ENCODE measurements around the gene SLC43A3.

Gene SLC43A3

GRCh38 chr11:57426929-57427726 is at the start of gene SLC43A3:
SLC43A3 (minus strand) TSS chr11:57427121; CDS start chr11:57426172, 949 bp downstream.
- no peak for DNase-seq (ENCODE audit: low spot score)

- DNase-seq (ENCODE audit: low spot score), result peak; percentile 95
Measured at GRCh38 chr11:57476047-57476756, 49.3 kb upstream of the SLC43A3 start.

GRCh38 chr11:57475671-57476046 is 48.7 kb upstream of the SLC43A3 start:
- no peak for DNase-seq (ENCODE audit: low spot score)

DNA sequence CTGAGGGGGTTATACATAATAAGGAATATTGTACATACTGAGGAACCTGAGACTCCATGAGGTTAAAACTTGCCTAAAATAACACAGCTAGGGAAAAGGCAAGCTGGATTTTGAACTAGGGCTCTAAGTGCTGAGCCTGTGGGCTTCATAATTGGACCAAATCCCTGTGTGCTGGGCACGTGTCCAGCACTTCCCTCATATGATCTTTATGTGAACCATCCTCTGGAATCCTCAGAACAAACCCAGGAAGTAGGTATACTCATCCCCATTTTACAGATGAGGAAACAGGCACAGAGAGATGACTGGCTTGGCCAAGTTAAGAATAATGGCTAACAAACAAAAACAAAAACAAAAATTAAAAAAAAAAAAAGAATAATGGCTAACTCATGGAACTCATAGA is 48.3 kb upstream of the SLC43A3 start:
- no peak for DNase-seq (ENCODE audit: low spot score)

DNA sequence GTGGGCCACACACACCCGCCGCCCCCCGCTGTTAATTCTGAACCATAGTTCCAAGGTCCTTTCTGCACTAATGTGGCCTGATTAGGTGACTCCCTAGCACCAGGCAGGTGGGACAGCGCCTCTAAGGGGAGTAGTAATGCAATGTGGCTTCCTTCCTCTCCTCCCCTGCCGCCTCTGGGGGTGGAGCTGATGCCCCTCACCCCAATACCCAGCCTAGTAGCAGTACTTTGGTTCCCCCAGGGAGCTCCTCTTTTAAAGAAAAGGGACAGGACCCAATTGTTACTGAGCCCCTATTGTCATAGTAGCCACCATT is 47.8 kb upstream of the SLC43A3 start:
- peak; percentile 57 for DNase-seq (ENCODE audit: low spot score)

- DNase-seq (ENCODE audit: low spot score), result no peak
Measured at GRCh38 chr11:57474017-57474802, 47.3 kb upstream of the SLC43A3 start.

GRCh38 chr11:57473285-57473841 is 46.4 kb upstream of the SLC43A3 start:
- no peak for DNase-seq (ENCODE audit: low spot score)

DNA sequence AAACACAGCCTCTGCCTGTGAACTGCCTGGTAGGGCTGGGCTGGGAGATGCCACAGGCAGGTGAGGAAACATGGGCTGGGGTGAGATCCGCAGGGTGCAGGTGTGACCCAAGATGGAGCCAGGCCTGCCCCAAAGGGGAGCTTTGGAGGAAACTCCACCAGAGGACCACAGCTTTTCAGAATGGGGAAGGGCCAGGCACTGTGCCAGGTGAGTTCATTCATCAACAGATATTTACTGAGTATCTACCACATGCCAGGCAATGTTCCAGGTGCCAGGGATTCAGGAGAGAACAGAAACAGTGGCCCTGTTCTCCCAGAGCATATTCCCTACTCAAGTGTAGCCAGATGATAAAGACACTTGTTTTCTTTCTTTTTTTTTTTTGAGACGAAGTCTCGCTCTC is 44.6 kb upstream of the SLC43A3 start:
- no peak for DNase-seq (ENCODE audit: low spot score)

GRCh38 chr11:57469268-57469667 is 42.3 kb upstream of the SLC43A3 start:
- no peak for DNase-seq (ENCODE audit: low spot score)

- DNase-seq (ENCODE audit: low spot score), result peak; percentile 32
Measured at GRCh38 chr11:57468276-57468675, 41.4 kb upstream of the SLC43A3 start.

- DNase-seq (ENCODE audit: low spot score), result no peak
Measured at GRCh38 chr11:57467508-57468157, 40.7 kb upstream of the SLC43A3 start.

DNA sequence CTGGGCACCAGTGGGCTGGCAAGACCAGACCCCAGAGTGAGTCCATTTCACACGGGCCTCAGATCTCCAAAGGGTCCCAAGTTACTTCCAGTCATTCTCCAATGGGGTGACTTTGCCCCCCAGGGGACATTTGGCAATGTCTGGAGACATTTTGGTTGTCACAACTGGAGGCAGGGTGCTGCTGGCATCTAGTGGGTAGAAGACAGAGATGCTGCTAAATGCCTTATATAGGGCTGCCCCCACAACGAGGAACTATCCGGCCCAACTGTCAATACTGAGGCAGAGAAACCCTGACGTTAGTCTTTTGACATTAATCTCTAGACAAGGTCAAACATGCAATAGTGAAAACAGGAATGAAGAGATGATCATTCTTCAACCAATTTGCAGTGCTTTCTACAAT is 39.8 kb upstream of the SLC43A3 start:
- DNase-seq (ENCODE audit: low spot score), result no peak

DNA sequence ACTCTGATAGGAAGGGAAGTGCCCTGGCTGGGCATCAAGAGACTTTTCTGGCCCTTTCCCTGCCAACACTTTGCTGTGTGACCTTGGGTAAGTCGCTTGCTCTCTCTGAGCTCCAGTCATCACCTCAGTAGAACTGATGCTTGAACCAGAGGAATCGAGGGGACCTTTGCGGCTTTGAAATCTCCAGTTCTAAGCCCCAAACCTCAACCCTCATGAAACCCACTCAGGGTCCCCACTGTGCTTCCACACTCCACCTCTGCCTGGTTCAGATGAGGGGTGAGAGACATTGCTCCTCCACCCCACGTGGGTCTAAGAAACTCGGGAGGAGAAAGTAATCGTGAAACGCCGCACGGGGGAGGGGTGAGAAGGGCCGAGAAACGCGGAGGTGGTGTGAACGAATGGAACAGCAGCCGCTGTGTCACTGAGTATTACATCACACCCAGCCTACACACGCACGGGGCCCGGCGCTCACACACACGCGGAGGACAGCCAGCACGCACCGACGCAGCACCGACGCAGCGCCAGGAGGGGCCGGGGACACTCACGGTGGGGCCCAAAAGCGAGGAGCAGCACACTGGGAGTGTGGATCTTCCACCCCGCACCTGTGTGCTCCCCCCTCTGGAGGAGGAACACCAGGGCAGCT is 37.7 kb upstream of the SLC43A3 start:
- DNase-seq (ENCODE audit: low spot score), result no peak

GRCh38 chr11:57463671-57464538 is 37.0 kb upstream of the SLC43A3 start:
- DNase-seq (ENCODE audit: low spot score), result no peak

GRCh38 chr11:57462597-57462996 is 35.7 kb upstream of the SLC43A3 start:
- DNase-seq (ENCODE audit: low spot score), result peak; percentile 75

- no peak for DNase-seq (ENCODE audit: low spot score)
Measured at GRCh38 chr11:57461841-57462489, 35.0 kb upstream of the SLC43A3 start.

DNA sequence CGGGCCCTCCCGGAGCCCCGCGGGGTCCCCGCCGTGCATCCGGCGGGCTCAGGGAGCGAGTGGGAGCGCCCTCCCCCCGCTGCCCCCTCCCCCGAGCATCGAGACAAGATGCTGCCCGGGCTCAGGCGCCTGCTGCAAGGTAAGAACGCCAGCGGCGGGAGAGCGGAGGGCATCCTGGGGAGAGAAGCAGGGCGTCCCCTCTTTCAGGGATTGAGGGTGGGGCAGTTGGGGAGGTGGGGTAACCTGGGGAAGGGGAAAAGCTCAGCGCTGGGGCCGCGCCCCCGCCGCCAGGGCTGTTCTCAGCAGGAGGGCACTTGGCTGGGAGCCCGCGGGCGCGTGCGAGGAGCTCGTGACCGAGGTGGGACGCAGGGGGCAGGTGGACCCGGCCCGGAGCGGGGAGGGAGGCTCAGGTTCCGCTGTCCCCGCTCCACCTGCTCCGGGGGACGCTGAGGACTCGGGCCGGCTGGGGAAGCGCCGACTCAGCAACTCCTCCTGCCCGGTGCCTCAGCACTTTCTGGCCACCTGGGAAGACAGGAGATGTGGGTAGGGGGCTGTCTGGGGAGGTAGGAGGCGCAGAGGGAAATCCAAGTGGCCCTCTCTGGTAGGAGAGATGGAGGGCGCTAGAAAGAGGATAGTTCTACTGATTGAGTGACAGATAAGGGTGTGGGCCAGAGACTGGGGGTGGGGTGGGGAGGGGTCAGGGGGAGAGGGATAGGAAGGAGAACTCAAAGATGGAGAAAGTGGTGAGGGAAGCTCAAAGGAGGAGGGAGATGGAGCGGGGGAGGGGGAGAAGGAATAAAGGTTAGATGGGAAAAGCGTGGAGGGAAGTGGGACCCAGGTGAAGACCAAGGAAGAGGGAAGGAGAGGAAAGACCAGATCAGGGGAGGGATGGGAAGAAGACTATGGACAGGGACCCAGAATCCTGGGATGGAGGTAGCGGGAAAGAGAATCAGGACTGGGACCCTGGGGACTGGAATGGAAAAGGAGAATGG is 34.1 kb upstream of the SLC43A3 start:
- peak; percentile 83 for DNase-seq (ENCODE audit: low spot score)

- DNase-seq (ENCODE audit: low spot score), result peak; percentile 100
Measured at GRCh38 chr11:57460022-57460757, 33.3 kb upstream of the SLC43A3 start, which contains the start of gene RTN4RL2. RTN4RL2 (plus strand) TSS chr11:57460528; CDS start chr11:57460866, 338 bp downstream.

Measured in HuH-7.5 (cell line).